Measurements from ENCODE around the gene COQ8B.

The COQ8B gene

GRCh38 chr19:40691421-40692211 lies 25.1 kb downstream of the COQ8B start:
- no peak for DNase-seq (ENCODE audit: low read depth in 2 of 2)

- DNase-seq (ENCODE audit: low read depth in 2 of 2): peak; percentile 81 to 90
Measured at GRCh38 chr19:40690693-40691420, 25.8 kb downstream of the COQ8B start.

- DNase-seq (ENCODE audit: low read depth in 2 of 2): no peak
Measured at GRCh38 chr19:40690050-40690692, 26.5 kb downstream of the COQ8B start, which contains the start of gene NUMBL. TSS of gene NUMBL (minus strand) at chr19:40690651. CDS start at chr19:40690483, 168 bp downstream.

GRCh38 chr19:40689339-40690049 lies 27.2 kb downstream of the COQ8B start:
- DNase-seq (ENCODE audit: low read depth in 2 of 2): no peak

- DNase-seq (ENCODE audit: low read depth in 2 of 2): no peak
Measured at GRCh38 chr19:40688987-40689338, 27.7 kb downstream of the COQ8B start.

GRCh38 chr19:40688309-40688708 lies 28.4 kb downstream of the COQ8B start:
- DNase-seq (ENCODE audit: low read depth in 2 of 2): no peak

- no peak for DNase-seq (ENCODE audit: low read depth in 2 of 2)
Measured at GRCh38 chr19:40687525-40688016, 29.1 kb downstream of the COQ8B start.

- no peak for DNase-seq (ENCODE audit: low read depth in 2 of 2)
Measured at GRCh38 chr19:40686882-40687524, 29.7 kb downstream of the COQ8B start.

GRCh38 chr19:40685563-40685962 lies 31.1 kb downstream of the COQ8B start:
- no peak for DNase-seq (ENCODE audit: low read depth in 2 of 2)

GRCh38 chr19:40685016-40685526 lies 31.6 kb downstream of the COQ8B start:
- DNase-seq (ENCODE audit: low read depth in 2 of 2): no peak

- no peak for DNase-seq (ENCODE audit: low read depth in 2 of 2)
Measured at GRCh38 chr19:40684280-40684679, 32.4 kb downstream of the COQ8B start.

GRCh38 chr19:40683437-40683836 lies 33.2 kb downstream of the COQ8B start:
- DNase-seq (ENCODE audit: low read depth in 2 of 2): no peak

GRCh38 chr19:40682431-40682964 lies 34.2 kb downstream of the COQ8B start:
- no peak for DNase-seq (ENCODE audit: low read depth in 2 of 2)

- DNase-seq (ENCODE audit: low read depth in 2 of 2): no peak
Measured at GRCh38 chr19:40681039-40681438, 35.6 kb downstream of the COQ8B start.

- DNase-seq (ENCODE audit: low read depth in 2 of 2): no peak
Measured at GRCh38 chr19:40677156-40677555, 39.5 kb downstream of the COQ8B start.

GRCh38 chr19:40674291-40674690 lies 42.4 kb downstream of the COQ8B start:
- DNase-seq (ENCODE audit: low read depth in 2 of 2): no peak

GRCh38 chr19:40673397-40673796 lies 43.3 kb downstream of the COQ8B start:
- DNase-seq (ENCODE audit: low read depth in 2 of 2): no peak

GRCh38 chr19:40672573-40673299 lies 44.0 kb downstream of the COQ8B start:
- DNase-seq (ENCODE audit: low read depth in 2 of 2): no peak

GRCh38 chr19:40672038-40672437 lies 44.6 kb downstream of the COQ8B start:
- DNase-seq (ENCODE audit: low read depth in 2 of 2): no peak

GRCh38 chr19:40671404-40671803 lies 45.3 kb downstream of the COQ8B start:
- DNase-seq (ENCODE audit: low read depth in 2 of 2): no peak
